Natural killer cell (primary cell): ENCODE measurements around the gene OXCT1. TPM values are rescaled to one million over a fixed set of nuclear protein-coding genes. Genes with fewer than 3 reads are reported as not detected.

Experiments
- ATAC-seq, 3 donors: fragments of 150-1000 bp in 2 of 3; fragments of 200-7000 bp in 1 of 3; cut with Tn5 transposase; 1 replicate in 1 of 3; 2 replicates in 2 of 3; pipeline ENCODE4 v1.10.0; 2021; ENCODE audit warnings: mild to moderate bottlenecking in 2 of 3, moderate library complexity in 2 of 3
- DNase-seq, 2 donors: peaks; one replicate each; pipeline versions ENCODE4 v3.0.0 to v3.0.0-alpha.2; 2013 to 2021; ENCODE audit warnings: mixed read lengths in 1 of 2
- H3K27ac ChIP-seq: one replicate; pipeline ENCODE4 v1.5.1; 2013; ENCODE audit warnings: mild to moderate bottlenecking, low read length
- H3K27me3 ChIP-seq: one replicate; pipeline ENCODE4 v1.6.1; 2013; ENCODE audit warnings: low read length; ENCODE audit not compliant: control insufficient read depth, insufficient read depth
- H3K36me3 ChIP-seq: one replicate; pipeline ENCODE4 v1.6.1; 2013; ENCODE audit warnings: low read length; ENCODE audit not compliant: control insufficient read depth, insufficient read depth
- H3K4me1 ChIP-seq: one replicate; pipeline ENCODE4 v1.6.1; 2013; ENCODE audit warnings: low read length; ENCODE audit not compliant: control insufficient read depth, insufficient read depth
- H3K4me3 ChIP-seq: one replicate; pipeline ENCODE4 v1.5.1; 2013; ENCODE audit warnings: low read length
- H3K9me3 ChIP-seq: one replicate; pipeline ENCODE4 v1.6.1; 2013; ENCODE audit warnings: low read length; ENCODE audit not compliant: control insufficient read depth, insufficient read depth
- H3K27ac Mint-ChIP-seq, 2 donors: one replicate each; pipeline ENCODE4 v1.8.0; 2022; ENCODE audit warnings: mild to moderate bottlenecking in 2 of 2, mixed read lengths in 2 of 2, moderate library complexity in 1 of 2
- H3K27me3 Mint-ChIP-seq, 2 donors: one replicate each; pipeline ENCODE4 v1.8.0; 2022; ENCODE audit warnings: low read depth in 2 of 2, mixed read lengths in 2 of 2
- H3K36me3 Mint-ChIP-seq: one replicate; pipeline ENCODE4 v1.8.0; 2022; ENCODE audit warnings: mixed read lengths
- H3K4me1 Mint-ChIP-seq, 2 donors: one replicate each; pipeline ENCODE4 v1.8.0; 2022; ENCODE audit warnings: mixed read lengths in 2 of 2
- H3K4me3 Mint-ChIP-seq: one replicate; pipeline ENCODE4 v1.8.0; 2022; ENCODE audit warnings: mild to moderate bottlenecking, moderate library complexity, mixed read lengths
- H3K9me3 Mint-ChIP-seq, 2 donors: one replicate each; pipeline ENCODE4 v1.8.0; 2022; ENCODE audit warnings: mixed read lengths in 2 of 2
- CTCF ChIP-seq: fragments of 200-600 bp; IDR thresholded peaks from one replicate; pipeline ENCODE4 v1.8.0; 2022; ENCODE audit warnings: antibody characterized with exemption
- WGBS: methylation state at CpG from one replicate; pipeline ENCODE4 v1.1.7; 2013; ENCODE audit warnings: missing lambda C conversion rate; ENCODE audit not compliant: insufficient coverage; 5-methylcytosine and 5-hydroxymethylcytosine counted together
- intact Hi-C: fragments of 100-400 bp; cut with micrococcal nuclease; formaldehyde crosslinking; loops from one replicate; pipeline ENCODE4 v1.14.2; 2022
- total RNA-seq, 4 donors: library from RNA; stranded (reverse); fragments of 120-200 nt in 1 of 4; gene quantifications; one replicate each; pipeline versions ENCODE4 v1.2.3 to v1.2.4, GENCODE V29; 2013 to 2022

OXCT1 gene
- total RNA-seq, 3 donors from 2014 or later (not counting 1 experiment from before 2014, with no cell fraction given), result 17.1 to 19.9 (median 18.0) TPM

- Histone ChIP-seq H3K27me3 (no peaks in the 10 kb centered on the region), H3K27ac (no peak overlapping the region), H3K36me3 (peaks cover 17% of the 10 kb centered on the region), H3K9me3 (no peaks in the 10 kb centered on the region), H3K4me1 (no peaks in the 10 kb centered on the region), H3K4me3 (no peak overlapping the region)
- H3K4me3 Mint-ChIP-seq, result no peak overlapping the region
- H3K36me3 Mint-ChIP-seq, result peaks cover 6% of the 10 kb centered on the region
- 100% methylated on average over 1 of the region's 1 CpG for WGBS
- intact Hi-C loops, result no loop called here
- DNase-seq (no peak), ATAC-seq (no peak)
- H3K27ac Mint-ChIP-seq, result no peak overlapping the region
- no peak for TF ChIP-seq CTCF
- no peaks in the 10 kb centered on the region for H3K9me3 Mint-ChIP-seq
- H3K27me3 Mint-ChIP-seq, result no peaks in the 10 kb centered on the region
- H3K4me1 Mint-ChIP-seq, result peaks cover 5 to 10% of the 10 kb centered on the region in 2 donors
Observed at GRCh38 chr5:41789434-41789833, 80.8 kb downstream of the OXCT1 start.

- peaks cover 1% of the 10 kb centered on the region for H3K36me3 Mint-ChIP-seq
- DNase-seq (no peak), ATAC-seq (no peak)
- H3K9me3 ChIP-seq, result no peaks in the 10 kb centered on the region
- H3K27ac Mint-ChIP-seq, result no peak overlapping the region
- H3K4me3 ChIP-seq, result no peak overlapping the region
- peaks cover 5 to 10% of the 10 kb centered on the region in 2 donors for H3K4me1 Mint-ChIP-seq
- intact Hi-C loops, result no loop called here
- H3K27me3 Mint-ChIP-seq, result no peaks in the 10 kb centered on the region
- H3K4me1 ChIP-seq, result no peaks in the 10 kb centered on the region
- no peak for TF ChIP-seq CTCF
- no peaks in the 10 kb centered on the region for H3K27me3 ChIP-seq
- H3K9me3 Mint-ChIP-seq, result no peaks in the 10 kb centered on the region
- H3K4me3 Mint-ChIP-seq, result no peak overlapping the region
- WGBS, result 85% methylated on average over 1 of the region's 2 CpGs
- H3K27ac ChIP-seq, result no peak overlapping the region
- H3K36me3 ChIP-seq, result peaks cover 17% of the 10 kb centered on the region
Observed at GRCh38 chr5:41788941-41789368, 81.3 kb downstream of the OXCT1 start.

- Histone ChIP-seq H3K9me3 (no peaks in the 10 kb centered on the region), H3K4me3 (no peak overlapping the region)
Observed at GRCh38 chr5:41787265-41787664, 83.0 kb downstream of the OXCT1 start.

More at GRCh38 chr5:41787265-41787664, 83.0 kb downstream of the OXCT1 start:
- intact Hi-C loops, result no loop called here
- DNase-seq (no peak), ATAC-seq (no peak)
- H3K4me1 ChIP-seq, result no peaks in the 10 kb centered on the region
- TF ChIP-seq CTCF, result no peak
- H3K9me3 Mint-ChIP-seq, result no peaks in the 10 kb centered on the region
- H3K4me3 Mint-ChIP-seq, result no peak overlapping the region
- H3K27me3 ChIP-seq, result no peaks in the 10 kb centered on the region
- H3K27ac Mint-ChIP-seq, result no peak overlapping the region
- H3K36me3 Mint-ChIP-seq, result no peaks in the 10 kb centered on the region
- H3K4me1 Mint-ChIP-seq, result peaks cover 5 to 10% of the 10 kb centered on the region in 2 donors
- H3K27me3 Mint-ChIP-seq, result no peaks in the 10 kb centered on the region
- H3K36me3 ChIP-seq, result peaks cover 6% of the 10 kb centered on the region
- no peak overlapping the region for H3K27ac ChIP-seq
- WGBS, result 84% methylated on average over 2 of the region's 2 CpGs
